ENCODE measurements around the gene BOLA2B. TPM values are rescaled to one million over a fixed set of nuclear protein-coding genes. Genes with fewer than 3 reads are reported as not detected.
A peak's percentile ranks its signal among the peaks of the same experiment; 100 is the strongest.
"Not testable (repeated sequence)": the region's sequence is repeated elsewhere in the genome, so short reads cannot be mapped to it uniquely, and the experiment has no call there.

BOLA2B gene
- 347 TPM for polyA plus RNA-seq (2013, experiment 1 of 2)
- polyA plus RNA-seq (2013, experiment 2 of 2) = 331 TPM

DNA sequence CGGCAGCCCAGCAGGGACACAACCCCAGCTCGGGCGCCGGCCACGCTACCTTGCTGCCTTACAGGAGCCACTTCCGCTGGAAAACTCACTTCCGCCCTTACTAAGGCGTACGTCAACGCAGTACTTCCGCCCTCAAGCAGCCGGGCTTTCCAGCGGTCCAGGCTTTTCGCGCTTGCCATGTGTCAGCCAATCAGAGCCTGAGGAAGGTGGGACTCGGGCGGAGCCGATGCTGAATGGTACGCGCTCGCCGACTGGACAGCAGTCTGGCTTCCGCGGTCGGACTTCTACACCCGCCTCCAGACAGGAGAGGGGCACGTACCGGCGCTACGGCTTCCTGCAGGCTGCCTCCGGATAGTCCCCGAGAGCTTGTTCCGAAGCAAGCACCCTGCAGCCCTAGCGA, at the start of gene BOLA2B, which contains the start of gene SLX1A:
Gene BOLA2B (minus strand): TSS at position 52 of the 400 bp plus-strand sequence. CDS start 71 bp downstream, outside the sequence.
Gene SLX1A (plus strand): TSS at position 261 of the 400 bp plus-strand sequence. CDS start 210 bp downstream, outside the sequence.
- H3K4ac ChIP-seq (ENCODE audit: low read depth in 1 of 2, low read length in 2 of 2); H2BK5ac ChIP-seq (ENCODE audit: low read depth, low read length, poor library complexity, severe bottlenecking); H3K9me3 ChIP-seq (ENCODE audit: control insufficient read depth, low read length); H3K23ac ChIP-seq (ENCODE audit: low read length in 2 of 2); H2AFZ ChIP-seq (ENCODE audit: low read depth, low read length); H3K4me1 ChIP-seq (ENCODE audit: control insufficient read depth, insufficient read depth, low read depth, low read length); H2BK15ac ChIP-seq (ENCODE audit: low read depth, poor library complexity, severe bottlenecking); H4K91ac ChIP-seq (ENCODE audit: low read length); H3K9ac ChIP-seq (ENCODE audit: low read length); H3K36me3 ChIP-seq (ENCODE audit: control insufficient read depth in 1 of 2, insufficient read depth in 2 of 2, low read depth in 1 of 2, low read length in 2 of 2); H4K8ac ChIP-seq (ENCODE audit: low read length); H3K27me3 ChIP-seq (ENCODE audit: control insufficient read depth in 1 of 2, insufficient read depth in 1 of 2, low read length in 2 of 2); H2BK12ac ChIP-seq (ENCODE audit: low read length in 2 of 2); H2AK5ac ChIP-seq (ENCODE audit: low read length, severe bottlenecking); H3K27ac ChIP-seq (ENCODE audit: low read length, poor library complexity, severe bottlenecking); H3K79me1 ChIP-seq (replicated peaks; ENCODE audit: low read length, poor library complexity, severe bottlenecking); H3K18ac ChIP-seq (ENCODE audit: low read depth in 1 of 2, low read length in 2 of 2); H2BK120ac ChIP-seq (ENCODE audit: low read depth, low read length); DNase-seq: not testable (repeated sequence)
- Histone ChIP-seq H3K14ac (ENCODE audit: low read length in 2 of 2) (peak within 1 kb of the TSS in 1 of 2 experiments; percentile 26), H3K4me3 (ENCODE audit: insufficient read depth in 1 of 2, low read depth in 1 of 2, low read length in 2 of 2) (peak within 1 kb of the TSS; percentile 56 to 72), H3K4me2 (ENCODE audit: low read length, poor library complexity, severe bottlenecking) (peak within 1 kb of the TSS; percentile 56)
- WGBS = no CpG with 5 or more reads among the region's 34 CpGs

DNA sequence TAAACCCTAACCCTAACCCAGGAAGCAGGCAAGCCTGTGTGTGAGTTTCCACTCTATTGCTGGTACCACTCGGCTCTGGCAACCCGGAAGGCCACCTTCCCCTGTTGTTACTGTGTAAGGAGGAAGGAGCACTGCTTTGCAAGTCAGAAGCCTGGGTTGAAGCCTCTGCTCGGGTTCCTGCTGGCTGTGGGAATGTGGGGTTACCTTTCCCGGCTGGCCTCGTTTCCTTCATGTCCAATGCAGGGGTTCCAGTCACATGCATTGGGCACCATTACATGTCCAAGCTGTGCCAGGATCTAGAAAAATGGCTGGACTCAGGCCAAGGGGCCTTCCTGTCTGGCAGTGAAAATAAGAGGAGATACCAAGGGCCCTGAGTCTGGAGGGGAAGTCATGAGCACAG, 23.6 kb upstream of the BOLA2B start:
- H3K9me3 ChIP-seq (ENCODE audit: control insufficient read depth, low read length); H3K4me3 ChIP-seq (ENCODE audit: insufficient read depth in 1 of 2, low read depth in 1 of 2, low read length in 2 of 2); H3K18ac ChIP-seq (ENCODE audit: low read depth in 1 of 2, low read length in 2 of 2); H3K4ac ChIP-seq (ENCODE audit: low read depth in 1 of 2, low read length in 2 of 2); H3K23ac ChIP-seq (ENCODE audit: low read length in 2 of 2); H3K36me3 ChIP-seq (ENCODE audit: control insufficient read depth in 1 of 2, insufficient read depth in 2 of 2, low read depth in 1 of 2, low read length in 2 of 2); H4K8ac ChIP-seq (ENCODE audit: low read length); DNase-seq; H2AK5ac ChIP-seq (ENCODE audit: low read length, severe bottlenecking); H4K91ac ChIP-seq (ENCODE audit: low read length); H3K9ac ChIP-seq (ENCODE audit: low read length); H3K14ac ChIP-seq (ENCODE audit: low read length in 2 of 2); H3K79me1 ChIP-seq (replicated peaks; ENCODE audit: low read length, poor library complexity, severe bottlenecking); H3K4me2 ChIP-seq (ENCODE audit: low read length, poor library complexity, severe bottlenecking); H3K4me1 ChIP-seq (ENCODE audit: control insufficient read depth, insufficient read depth, low read depth, low read length); H2BK120ac ChIP-seq (ENCODE audit: low read depth, low read length); H3K27ac ChIP-seq (ENCODE audit: low read length, poor library complexity, severe bottlenecking); H2AFZ ChIP-seq (ENCODE audit: low read depth, low read length); H2BK12ac ChIP-seq (ENCODE audit: low read length in 2 of 2); H3K27me3 ChIP-seq (ENCODE audit: control insufficient read depth in 1 of 2, insufficient read depth in 1 of 2, low read length in 2 of 2); H2BK5ac ChIP-seq (ENCODE audit: low read depth, low read length, poor library complexity, severe bottlenecking); H2BK15ac ChIP-seq (ENCODE audit: low read depth, poor library complexity, severe bottlenecking): not testable (repeated sequence)
- no CpG with 5 or more reads among the region's 5 CpGs for WGBS

DNA sequence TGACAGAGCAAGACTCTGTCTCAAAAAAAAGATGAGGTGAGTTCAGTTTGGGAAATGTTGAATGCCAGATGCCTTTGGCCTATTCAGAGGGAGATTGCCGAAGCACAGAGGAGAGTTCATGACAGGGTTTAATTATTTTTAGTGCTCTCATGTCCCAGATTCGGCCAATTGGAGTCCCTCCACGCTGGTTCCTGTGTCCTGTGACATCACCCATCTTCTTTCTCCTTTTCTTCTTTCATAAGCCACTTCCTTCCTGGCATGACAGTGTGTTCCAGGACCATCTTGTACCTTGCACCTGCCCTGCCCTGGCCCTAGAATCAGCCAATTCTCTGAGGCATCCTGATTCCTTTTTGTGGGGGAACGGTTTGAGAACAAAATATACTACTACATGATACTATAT, 17.9 kb upstream of the BOLA2B start:
- not testable (repeated sequence) for H3K4me2 ChIP-seq (ENCODE audit: low read length, poor library complexity, severe bottlenecking); H2BK15ac ChIP-seq (ENCODE audit: low read depth, poor library complexity, severe bottlenecking); H3K27ac ChIP-seq (ENCODE audit: low read length, poor library complexity, severe bottlenecking); H2BK120ac ChIP-seq (ENCODE audit: low read depth, low read length); H4K91ac ChIP-seq (ENCODE audit: low read length); H3K4me3 ChIP-seq (ENCODE audit: insufficient read depth in 1 of 2, low read depth in 1 of 2, low read length in 2 of 2); H3K36me3 ChIP-seq (ENCODE audit: control insufficient read depth in 1 of 2, insufficient read depth in 2 of 2, low read depth in 1 of 2, low read length in 2 of 2); H3K4me1 ChIP-seq (ENCODE audit: control insufficient read depth, insufficient read depth, low read depth, low read length); DNase-seq; H2BK5ac ChIP-seq (ENCODE audit: low read depth, low read length, poor library complexity, severe bottlenecking); H3K79me1 ChIP-seq (replicated peaks; ENCODE audit: low read length, poor library complexity, severe bottlenecking); H3K23ac ChIP-seq (ENCODE audit: low read length in 2 of 2); H2AK5ac ChIP-seq (ENCODE audit: low read length, severe bottlenecking); H4K8ac ChIP-seq (ENCODE audit: low read length); H2BK12ac ChIP-seq (ENCODE audit: low read length in 2 of 2); H3K27me3 ChIP-seq (ENCODE audit: control insufficient read depth in 1 of 2, insufficient read depth in 1 of 2, low read length in 2 of 2); H3K14ac ChIP-seq (ENCODE audit: low read length in 2 of 2); H3K9ac ChIP-seq (ENCODE audit: low read length); H2AFZ ChIP-seq (ENCODE audit: low read depth, low read length); H3K9me3 ChIP-seq (ENCODE audit: control insufficient read depth, low read length); H3K18ac ChIP-seq (ENCODE audit: low read depth in 1 of 2, low read length in 2 of 2); H3K4ac ChIP-seq (ENCODE audit: low read depth in 1 of 2, low read length in 2 of 2)
- WGBS = no CpG with 5 or more reads among the region's 4 CpGs

DNA sequence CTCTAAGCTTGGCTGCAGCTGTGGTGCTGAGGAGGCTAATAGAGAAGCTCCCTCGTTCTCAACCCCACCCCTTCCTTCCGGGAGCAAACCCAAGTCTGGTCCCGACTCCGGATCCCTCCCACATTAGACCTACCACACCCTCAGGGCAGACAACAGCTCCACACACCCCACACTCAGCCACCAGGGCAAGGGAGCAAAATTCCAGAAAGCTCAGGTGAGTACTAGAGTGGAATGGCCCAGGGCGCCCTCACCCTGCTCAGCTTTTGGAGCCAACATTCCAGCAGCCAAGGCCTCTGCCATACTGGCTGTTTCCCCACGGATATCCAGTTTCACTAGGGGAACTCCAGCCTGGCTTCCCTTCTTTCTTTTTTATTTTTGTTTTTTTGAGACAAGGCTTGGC, 15.6 kb upstream of the BOLA2B start:
- H3K23ac ChIP-seq (ENCODE audit: low read length in 2 of 2); H2AFZ ChIP-seq (ENCODE audit: low read depth, low read length); DNase-seq; H3K27ac ChIP-seq (ENCODE audit: low read length, poor library complexity, severe bottlenecking); H2BK120ac ChIP-seq (ENCODE audit: low read depth, low read length); H2BK15ac ChIP-seq (ENCODE audit: low read depth, poor library complexity, severe bottlenecking); H2BK5ac ChIP-seq (ENCODE audit: low read depth, low read length, poor library complexity, severe bottlenecking); H3K4me1 ChIP-seq (ENCODE audit: control insufficient read depth, insufficient read depth, low read depth, low read length); H3K18ac ChIP-seq (ENCODE audit: low read depth in 1 of 2, low read length in 2 of 2); H3K4me2 ChIP-seq (ENCODE audit: low read length, poor library complexity, severe bottlenecking); H3K27me3 ChIP-seq (ENCODE audit: control insufficient read depth in 1 of 2, insufficient read depth in 1 of 2, low read length in 2 of 2); H4K8ac ChIP-seq (ENCODE audit: low read length); H3K9ac ChIP-seq (ENCODE audit: low read length); H3K4me3 ChIP-seq (ENCODE audit: insufficient read depth in 1 of 2, low read depth in 1 of 2, low read length in 2 of 2); H3K4ac ChIP-seq (ENCODE audit: low read depth in 1 of 2, low read length in 2 of 2); H3K14ac ChIP-seq (ENCODE audit: low read length in 2 of 2); H2BK12ac ChIP-seq (ENCODE audit: low read length in 2 of 2); H3K79me1 ChIP-seq (replicated peaks; ENCODE audit: low read length, poor library complexity, severe bottlenecking); H2AK5ac ChIP-seq (ENCODE audit: low read length, severe bottlenecking); H4K91ac ChIP-seq (ENCODE audit: low read length); H3K36me3 ChIP-seq (ENCODE audit: control insufficient read depth in 1 of 2, insufficient read depth in 2 of 2, low read depth in 1 of 2, low read length in 2 of 2); H3K9me3 ChIP-seq (ENCODE audit: control insufficient read depth, low read length): not testable (repeated sequence)
- no CpG with 5 or more reads among the region's 6 CpGs for WGBS

All from mesenchymal stem cell (in vitro differentiated cells and primary cell).